Ishikawa (cell line): ENCODE measurements around the gene SEC11C.

ENCODE experiments used
- CEBPB ChIP-seq: IDR thresholded peaks from 2 replicates; pipeline ENCODE4 v1.6.1; 2012
- CREB1 ChIP-seq: IDR thresholded peaks from 2 replicates; pipeline ENCODE4 v1.6.1; 2012; ENCODE audit warnings: low read depth
- EGR1 ChIP-seq: IDR thresholded peaks from 2 replicates; pipeline ENCODE4 v1.6.1; 2012
- EP300 ChIP-seq: IDR thresholded peaks from 2 replicates; pipeline ENCODE4 v1.6.1; 2012; ENCODE audit warnings: borderline replicate concordance
- FOXM1 ChIP-seq: IDR thresholded peaks from 2 replicates; pipeline ENCODE4 v1.6.1; 2012; ENCODE audit warnings: low read depth, borderline replicate concordance
- MAX ChIP-seq: IDR thresholded peaks from 2 replicates; pipeline ENCODE4 v1.6.1; 2012
- NFIC ChIP-seq: IDR thresholded peaks from 2 replicates; pipeline ENCODE4 v1.6.1; 2012
- RAD21 ChIP-seq: IDR thresholded peaks from 2 replicates; pipeline ENCODE4 v1.6.1; 2012; ENCODE audit warnings: low read depth
- REST ChIP-seq: IDR thresholded peaks from 2 replicates; pipeline ENCODE4 v1.6.1; 2012; ENCODE audit warnings: low read depth, mild to moderate bottlenecking
- TAF1 ChIP-seq: IDR thresholded peaks from 2 replicates; pipeline ENCODE4 v1.6.1; 2012; ENCODE audit warnings: low read depth, mild to moderate bottlenecking
- TCF12 ChIP-seq: IDR thresholded peaks from 2 replicates; pipeline ENCODE4 v1.6.1; 2012; ENCODE audit warnings: low read depth
- TEAD4 ChIP-seq: IDR thresholded peaks from 2 replicates; pipeline ENCODE4 v1.6.1; 2012
- USF1 ChIP-seq: IDR thresholded peaks from 2 replicates; pipeline ENCODE4 v1.6.1; 2012
- YY1 ChIP-seq: IDR thresholded peaks from 2 replicates; pipeline ENCODE4 v1.6.1; 2012; ENCODE audit warnings: low read depth
- ZBTB7A ChIP-seq: IDR thresholded peaks from 2 replicates; pipeline ENCODE4 v1.6.1; 2012; ENCODE audit warnings: low read depth

SEC11C gene

GRCh38 chr18:59141294-59142068, 1.8 kb downstream of the SEC11C start:
- TF ChIP-seq CEBPB (no peak), TEAD4 (no peak), NFIC (no peak), TAF1 (no peak), REST (no peak), YY1 (no peak), TCF12 (no peak), RAD21 (no peak), FOXM1 (no peak), EP300 (no peak), EGR1 (no peak)

- TF ChIP-seq TEAD4 (no peak), YY1 (no peak), USF1 (no peak), RAD21 (no peak), TCF12 (no peak), CEBPB (no peak), MAX (no peak), ZBTB7A (no peak), REST (no peak), EP300 (no peak), FOXM1 (no peak), TAF1 (no peak)
Observed at GRCh38 chr18:59142274-59142673, 2.6 kb downstream of the SEC11C start.

- no peak for TF ChIP-seq MAX
- no peak for TF ChIP-seq REST
- TF ChIP-seq RAD21 = no peak
- TF ChIP-seq YY1 = no peak
- no peak for TF ChIP-seq EGR1
- no peak for TF ChIP-seq CREB1
- TF ChIP-seq TAF1 = no peak
- TF ChIP-seq ZBTB7A = no peak
- no peak for TF ChIP-seq NFIC
- TF ChIP-seq TEAD4 = no peak
- TF ChIP-seq TCF12 = no peak
- no peak for TF ChIP-seq CEBPB
- no peak for TF ChIP-seq EP300
- no peak for TF ChIP-seq USF1
- TF ChIP-seq FOXM1 = no peak
Observed at GRCh38 chr18:59143441-59143840, 3.8 kb downstream of the SEC11C start.

- TF ChIP-seq CEBPB (no peak), EGR1 (no peak), EP300 (no peak), ZBTB7A (no peak), YY1 (no peak), TAF1 (no peak), USF1 (no peak), TEAD4 (no peak), REST (no peak), NFIC (no peak), TCF12 (no peak), MAX (no peak)
Observed at GRCh38 chr18:59144483-59144882, 4.8 kb downstream of the SEC11C start.
